Measurements from ENCODE around the gene TMEM59L. TPM values are rescaled to one million over a fixed set of nuclear protein-coding genes. Genes with fewer than 3 reads are reported as not detected.

Gene TMEM59L
- total RNA-seq, 2 experiments from 2014 or later: 0.12 TPM; not detected in 1

GRCh38 chr19:18639706-18640243, 27.1 kb downstream of the TMEM59L start:
- Mint-ChIP-seq H3K4me3 (no peak overlapping the region), H3K27ac (no peak overlapping the region), H3K27me3 (no peaks in the 10 kb centered on the region), H3K9me3 (peaks cover 3% of the 10 kb centered on the region), H3K4me1 (peaks cover 35% of the 10 kb centered on the region), H3K36me3 (ENCODE audit: low read depth) (peaks cover 3% of the 10 kb centered on the region)
- ChIA-PET CTCF (interaction anchor here (0.7 kb wide), 1 partner anchor 16 kb away, joined by 3 read pairs; no protein-coding TSS in a partner anchor), POLR2A (no interaction called here)
- no peak for DNase-seq

- Mint-ChIP-seq H3K27me3 (no peaks in the 10 kb centered on the region), H3K27ac (no peak overlapping the region), H3K4me1 (peaks cover 12% of the 10 kb centered on the region), H3K9me3 (peaks cover 3% of the 10 kb centered on the region), H3K4me3 (no peak overlapping the region), H3K36me3 (ENCODE audit: low read depth) (no peaks in the 10 kb centered on the region)
- CTCF ChIA-PET: no interaction called here
- POLR2A ChIA-PET: no interaction called here
- DNase-seq: no peak
These were observed 31.7 kb downstream of the TMEM59L start for GRCh38 chr19:18644196-18645034.

GRCh38 chr19:18645035-18645511, 32.4 kb downstream of the TMEM59L start:
- Mint-ChIP-seq H3K27ac (no peak overlapping the region), H3K36me3 (ENCODE audit: low read depth) (no peaks in the 10 kb centered on the region)

GRCh38 chr19:18646535-18647370, 34.1 kb downstream of the TMEM59L start:
- H3K27ac Mint-ChIP-seq: no peak overlapping the region
- H3K4me3 Mint-ChIP-seq: no peak overlapping the region
- no peaks in the 10 kb centered on the region for H3K27me3 Mint-ChIP-seq
- H3K9me3 Mint-ChIP-seq: peaks cover 3% of the 10 kb centered on the region
- peaks cover 9% of the 10 kb centered on the region for H3K4me1 Mint-ChIP-seq
- no peak for DNase-seq
- ChIA-PET POLR2A (no interaction called here), CTCF (no interaction called here)
- no peaks in the 10 kb centered on the region for H3K36me3 Mint-ChIP-seq (ENCODE audit: low read depth)

More at GRCh38 chr19:18645035-18645511, 32.4 kb downstream of the TMEM59L start:
- CTCF ChIA-PET: no interaction called here
- peaks cover 9% of the 10 kb centered on the region for H3K4me1 Mint-ChIP-seq
- no peaks in the 10 kb centered on the region for H3K27me3 Mint-ChIP-seq
- no peak overlapping the region for H3K4me3 Mint-ChIP-seq
- no peak for DNase-seq
- peaks cover 3% of the 10 kb centered on the region for H3K9me3 Mint-ChIP-seq
- POLR2A ChIA-PET: no interaction called here

GRCh38 chr19:18647371-18647767, 34.7 kb downstream of the TMEM59L start:
- DNase-seq: no peak
- Mint-ChIP-seq H3K4me3 (no peak overlapping the region), H3K27me3 (no peaks in the 10 kb centered on the region), H3K36me3 (ENCODE audit: low read depth) (no peaks in the 10 kb centered on the region), H3K27ac (no peak overlapping the region), H3K4me1 (peaks cover 9% of the 10 kb centered on the region), H3K9me3 (peaks cover 3% of the 10 kb centered on the region)
- ChIA-PET POLR2A (no interaction called here), CTCF (no interaction called here)

GRCh38 chr19:18647807-18648206, 35.1 kb downstream of the TMEM59L start:
- CTCF ChIA-PET: no interaction called here
- POLR2A ChIA-PET: no interaction called here
- no peaks in the 10 kb centered on the region for H3K27me3 Mint-ChIP-seq

GRCh38 chr19:18648973-18649315, 36.3 kb downstream of the TMEM59L start:
- ChIA-PET CTCF (no interaction called here), POLR2A (no interaction called here)
- no peak for DNase-seq
- no peak overlapping the region for H3K27ac Mint-ChIP-seq
- H3K4me1 Mint-ChIP-seq: peaks cover 7% of the 10 kb centered on the region
- no peaks in the 10 kb centered on the region for H3K36me3 Mint-ChIP-seq (ENCODE audit: low read depth)
- H3K9me3 Mint-ChIP-seq: peaks cover 1% of the 10 kb centered on the region
- peak overlapping the region; percentile 1 for H3K4me3 Mint-ChIP-seq
- no peaks in the 10 kb centered on the region for H3K27me3 Mint-ChIP-seq

More at GRCh38 chr19:18647807-18648206, 35.1 kb downstream of the TMEM59L start:
- no peak overlapping the region for H3K4me3 Mint-ChIP-seq
- H3K27ac Mint-ChIP-seq: no peak overlapping the region
- no peak for DNase-seq
- H3K4me1 Mint-ChIP-seq: peaks cover 9% of the 10 kb centered on the region
- peaks cover 3% of the 10 kb centered on the region for H3K9me3 Mint-ChIP-seq
- no peaks in the 10 kb centered on the region for H3K36me3 Mint-ChIP-seq (ENCODE audit: low read depth)

GRCh38 chr19:18649371-18650020, 36.8 kb downstream of the TMEM59L start:
- Mint-ChIP-seq H3K36me3 (ENCODE audit: low read depth) (no peaks in the 10 kb centered on the region), H3K4me3 (no peak overlapping the region), H3K9me3 (no peaks in the 10 kb centered on the region), H3K27me3 (no peaks in the 10 kb centered on the region), H3K27ac (no peak overlapping the region), H3K4me1 (peaks cover 2% of the 10 kb centered on the region)
- ChIA-PET CTCF (no interaction called here), POLR2A (no interaction called here)
- no peak for DNase-seq

GRCh38 chr19:18650021-18650390, 37.3 kb downstream of the TMEM59L start:
- no peak for DNase-seq
- no peak overlapping the region for H3K4me3 Mint-ChIP-seq
- H3K36me3 Mint-ChIP-seq (ENCODE audit: low read depth): no peaks in the 10 kb centered on the region
- peaks cover 2% of the 10 kb centered on the region for H3K4me1 Mint-ChIP-seq
- no peak overlapping the region for H3K27ac Mint-ChIP-seq
- H3K27me3 Mint-ChIP-seq: no peaks in the 10 kb centered on the region
- POLR2A ChIA-PET: no interaction called here
- no peaks in the 10 kb centered on the region for H3K9me3 Mint-ChIP-seq
- CTCF ChIA-PET: no interaction called here

- no peak overlapping the region for H3K4me3 Mint-ChIP-seq
- POLR2A ChIA-PET: no interaction called here
- H3K27ac Mint-ChIP-seq: no peak overlapping the region
- CTCF ChIA-PET: interaction anchor here (0.5 kb wide), 1 partner anchor 726 kb away, joined by 4 read pairs; no protein-coding TSS in a partner anchor
- DNase-seq: no peak
- no peaks in the 10 kb centered on the region for H3K9me3 Mint-ChIP-seq
- H3K36me3 Mint-ChIP-seq (ENCODE audit: low read depth): no peaks in the 10 kb centered on the region
- H3K27me3 Mint-ChIP-seq: no peaks in the 10 kb centered on the region
- peaks cover 2% of the 10 kb centered on the region for H3K4me1 Mint-ChIP-seq
These were observed 37.9 kb downstream of the TMEM59L start for GRCh38 chr19:18650468-18651041.

GRCh38 chr19:18651300-18651699, 38.6 kb downstream of the TMEM59L start:
- DNase-seq: no peak
- no peaks in the 10 kb centered on the region for H3K36me3 Mint-ChIP-seq (ENCODE audit: low read depth)
- no peak overlapping the region for H3K27ac Mint-ChIP-seq
- H3K4me1 Mint-ChIP-seq: peaks cover 2% of the 10 kb centered on the region
- no peaks in the 10 kb centered on the region for H3K9me3 Mint-ChIP-seq
- no peaks in the 10 kb centered on the region for H3K27me3 Mint-ChIP-seq
- no peak overlapping the region for H3K4me3 Mint-ChIP-seq
- POLR2A ChIA-PET: no interaction called here
- CTCF ChIA-PET: interaction anchor here (0.5 kb wide), 1 partner anchor 727 kb away, joined by 4 read pairs; no protein-coding TSS in a partner anchor

GRCh38 chr19:18651733-18652132, 39.1 kb downstream of the TMEM59L start:
- ChIA-PET POLR2A (no interaction called here), CTCF (no interaction called here)
- H3K27ac Mint-ChIP-seq: no peak overlapping the region
- H3K27me3 Mint-ChIP-seq: no peaks in the 10 kb centered on the region
- peaks cover 2% of the 10 kb centered on the region for H3K4me1 Mint-ChIP-seq
- no peaks in the 10 kb centered on the region for H3K36me3 Mint-ChIP-seq (ENCODE audit: low read depth)
- no peaks in the 10 kb centered on the region for H3K9me3 Mint-ChIP-seq
- no peak overlapping the region for H3K4me3 Mint-ChIP-seq
- no peak for DNase-seq

Data from activated CD4-positive, alpha-beta T cell treated with anti-CD3 and anti-CD28 coated beads, Interleukin-2, amount 10 ng/mL, durations not matched to agents 7 days and 5 days (primary cell).